C4-2B (cell line): Measurements from ENCODE around the gene GK2.

Experiments used
- H3K27ac ChIP-seq: fragments of 450-650 bp; 2 replicates; pipeline ENCODE4 v1.5.1; 2017
- CTCF ChIP-seq: fragments of 450-650 bp; conservative IDR thresholded peaks from 2 replicates; pipeline ENCODE4 v1.5.1; 2017; ENCODE audit warnings: mild to moderate bottlenecking
- ZFX ChIP-seq: fragments of 450-650 bp; IDR thresholded peaks from 2 replicates; pipeline ENCODE4 v1.6.1; 2017

Gene GK2

DNA sequence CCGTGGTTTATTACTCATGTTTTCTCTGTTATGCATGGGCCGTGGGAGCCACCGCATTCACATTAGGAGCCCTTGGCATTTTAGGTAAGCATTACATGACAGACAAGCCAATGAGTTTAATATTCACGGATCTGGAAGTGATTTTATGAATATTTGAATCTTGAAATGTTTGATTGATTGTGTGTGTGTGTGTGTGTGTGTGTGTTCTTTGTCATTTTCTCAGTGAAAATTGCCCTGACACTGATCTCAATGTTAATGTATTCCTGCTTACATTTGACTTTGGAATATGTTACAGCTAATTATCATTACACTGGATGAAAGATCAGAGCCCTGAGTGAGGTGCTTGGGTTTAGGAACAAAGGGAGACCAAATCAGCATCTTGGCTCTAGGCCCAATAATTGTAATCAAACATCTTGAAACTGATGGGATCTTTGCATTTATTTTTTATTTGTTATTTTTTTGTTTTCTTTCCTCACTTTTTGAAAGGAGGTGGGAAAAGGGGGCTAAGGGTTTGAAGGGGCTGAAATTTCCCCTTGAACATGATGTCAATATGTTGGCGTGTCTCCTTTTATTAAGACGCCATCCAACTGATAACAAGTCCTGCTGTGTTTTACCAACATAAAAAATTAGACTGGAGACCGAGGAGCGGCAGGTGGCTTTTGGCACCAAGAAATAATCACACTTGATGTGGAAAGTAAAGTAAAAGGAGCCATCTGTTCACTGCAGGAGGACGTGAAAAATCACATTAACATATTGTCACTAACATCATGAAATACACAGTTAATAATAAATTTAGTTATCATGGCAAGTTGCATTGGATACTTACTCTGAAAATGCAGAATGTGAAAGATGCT is 5.2 kb upstream of the GK2 start:
- H3K27ac ChIP-seq = no peak overlapping the region
- TF ChIP-seq CTCF (no peak), ZFX (no peak)

DNA sequence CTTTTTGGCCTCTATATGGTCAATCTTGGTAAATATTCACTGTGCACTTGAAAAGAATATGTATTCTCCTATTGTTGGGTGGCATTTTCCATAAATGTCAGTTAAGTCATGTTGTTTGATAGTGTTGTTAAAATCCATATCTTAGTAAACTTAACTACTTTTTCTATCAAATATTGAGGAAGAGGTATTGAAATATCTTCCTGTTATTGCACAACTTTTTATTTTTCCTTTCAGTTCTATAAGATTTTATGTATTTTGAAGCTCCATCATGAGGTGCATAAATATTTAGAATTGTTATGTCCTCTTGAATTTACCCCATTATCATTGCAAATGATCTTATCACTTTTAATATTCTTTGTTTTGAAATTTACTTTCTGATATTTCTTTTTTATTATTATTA is 3.4 kb downstream of the GK2 start:
- TF ChIP-seq CTCF (no peak), ZFX (no peak)
- H3K27ac ChIP-seq = no peak overlapping the region

- TF ChIP-seq ZFX (no peak), CTCF (no peak)
- no peak overlapping the region for H3K27ac ChIP-seq
Observed at GRCh38 chr4:79403356-79403755, 4.7 kb downstream of the GK2 start.

DNA sequence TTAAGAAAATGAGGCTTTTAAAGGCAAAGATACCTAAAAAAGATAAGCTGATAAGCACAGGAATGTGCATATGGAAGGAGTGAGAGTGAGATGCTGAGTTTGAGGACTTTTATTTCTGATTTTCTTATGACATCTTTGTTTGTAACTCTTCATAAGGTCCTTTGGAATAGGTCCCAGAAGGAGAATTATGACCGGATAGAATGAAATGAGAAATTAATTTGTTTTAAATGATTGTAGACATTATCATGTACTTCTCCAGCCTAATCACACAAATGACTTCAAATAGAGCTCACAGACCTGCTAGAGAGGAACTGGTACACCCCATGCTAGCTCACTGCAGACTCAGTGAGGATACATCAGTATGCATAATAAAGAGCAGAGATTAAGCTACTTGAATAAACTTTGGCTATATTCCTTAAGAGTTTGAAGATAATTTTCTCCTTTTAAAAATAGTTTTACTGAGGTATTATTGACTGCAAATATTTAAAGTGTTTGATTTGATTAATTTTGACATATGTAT is 5.6 kb downstream of the GK2 start:
- TF ChIP-seq ZFX = no peak
- TF ChIP-seq CTCF = no peak
- no peak overlapping the region for H3K27ac ChIP-seq

DNA sequence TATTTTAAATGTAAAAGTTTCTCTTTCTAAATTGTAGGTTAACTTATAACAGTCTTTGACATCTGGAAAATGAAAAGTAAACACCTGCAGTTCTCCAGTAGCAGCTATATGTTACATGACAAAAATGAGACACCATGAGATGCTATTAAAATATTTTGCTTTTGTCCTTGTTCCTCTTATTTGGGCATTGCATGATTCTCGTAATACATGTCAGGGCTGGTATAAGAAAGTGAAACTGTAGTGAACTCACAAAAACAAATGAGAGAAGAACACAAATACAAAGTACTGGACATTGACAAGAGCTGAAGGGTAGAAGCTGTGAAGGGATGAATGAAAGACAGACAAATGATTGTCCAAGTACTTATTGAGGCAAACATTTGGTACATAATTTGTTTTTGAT is 9.0 kb downstream of the GK2 start:
- H3K27ac ChIP-seq = no peak overlapping the region
- no peak for TF ChIP-seq ZFX
- TF ChIP-seq CTCF = no peak

GRCh38 chr4:79397951-79398350 is 10.1 kb downstream of the GK2 start:
- no peak overlapping the region for H3K27ac ChIP-seq
- TF ChIP-seq ZFX (no peak), CTCF (no peak)

- TF ChIP-seq ZFX (no peak), CTCF (no peak)
Observed at GRCh38 chr4:79396794-79397193, 11.2 kb downstream of the GK2 start.

More at GRCh38 chr4:79396794-79397193, 11.2 kb downstream of the GK2 start:
- H3K27ac ChIP-seq = no peak overlapping the region
